GM23338 (cell line): ENCODE results near the gene SFT2D2. TPM values are rescaled to one million over a fixed set of nuclear protein-coding genes. Genes with fewer than 3 reads are reported as not detected.

Source experiments
- ATAC-seq: fragments of 200-7000 bp; cut with Tn5 transposase; 3 replicates; pipeline ENCODE4 v1.9.1; 2020
- DNase-seq: peaks from one replicate; pipeline ENCODE4 v3.0.0-alpha.2; 2015; ENCODE audit warnings: low spot score
- H2AFZ ChIP-seq: fragments of 200-600 bp; sonication (generic); 2 replicates; pipeline ENCODE4 v1.8.0; 2016; ENCODE audit warnings: antibody characterized with exemption, mild to moderate bottlenecking, moderate library complexity
- H3F3A ChIP-seq: fragments of 200-600 bp; sonication (generic); replicated peaks from 2 replicates; pipeline ENCODE4 v1.8.0; 2017; ENCODE audit warnings: antibody characterized with exemption, mixed run types, low read depth
- H3K27ac ChIP-seq: fragments of 200-600 bp; sonication (generic); 2 replicates; pipeline ENCODE4 v1.6.1; 2016; ENCODE audit warnings: low read depth
- H3K27me3 ChIP-seq: fragments of 200-600 bp; sonication (generic); 2 replicates; pipeline ENCODE4 v1.8.0; 2016; ENCODE audit warnings: mild to moderate bottlenecking, mixed run types, moderate library complexity; ENCODE audit not compliant: insufficient read depth
- H3K36me3 ChIP-seq: fragments of 200-600 bp; sonication (generic); 2 replicates; pipeline ENCODE4 v1.8.0; 2016; ENCODE audit warnings: mild to moderate bottlenecking; ENCODE audit not compliant: insufficient read depth
- H3K4me1 ChIP-seq: fragments of 200-600 bp; sonication (generic); 2 replicates; pipeline ENCODE4 v1.8.0; 2016; ENCODE audit warnings: mild to moderate bottlenecking, moderate library complexity; ENCODE audit not compliant: insufficient read depth
- H3K4me2 ChIP-seq: fragments of 200-600 bp; sonication (generic); 2 replicates; pipeline ENCODE4 v1.7.1; 2017; ENCODE audit warnings: mixed run types
- H3K4me3 ChIP-seq: fragments of 200-600 bp; sonication (generic); 2 replicates; pipeline ENCODE4 v1.6.1; 2016; ENCODE audit warnings: mixed run types
- H3K79me2 ChIP-seq: fragments of 200-600 bp; sonication (generic); replicated peaks from 2 replicates; pipeline ENCODE4 v1.8.0; 2017; ENCODE audit warnings: mild to moderate bottlenecking; ENCODE audit not compliant: insufficient read depth
- H3K9me2 ChIP-seq: fragments of 200-600 bp; sonication (generic); 2 replicates; pipeline ENCODE4 v1.8.0; 2017; ENCODE audit not compliant: insufficient read depth
- H4K20me1 ChIP-seq: fragments of 200-600 bp; sonication (generic); replicated peaks from 2 replicates; pipeline ENCODE4 v1.8.0; 2017; ENCODE audit warnings: mild to moderate bottlenecking; ENCODE audit not compliant: insufficient read depth
- H3K27ac Mint-ChIP-seq: 2 replicates; pipeline ENCODE4 v1.8.0; 2020; ENCODE audit warnings: inconsistent platforms, mild to moderate bottlenecking, moderate library complexity, mixed read lengths
- H3K27me3 Mint-ChIP-seq: 3 replicates; pipeline ENCODE4 v1.8.0; 2022; ENCODE audit warnings: low read depth, mild to moderate bottlenecking, moderate library complexity, mixed read lengths, inconsistent platforms; ENCODE audit not compliant: insufficient read depth, poor library complexity
- H3K36me3 Mint-ChIP-seq: 3 replicates; pipeline ENCODE4 v1.8.0; 2021; ENCODE audit warnings: low read depth, mild to moderate bottlenecking, inconsistent platforms, moderate library complexity, mixed read lengths
- H3K4me1 Mint-ChIP-seq: 3 replicates; pipeline ENCODE4 v1.8.0; 2020; ENCODE audit warnings: mild to moderate bottlenecking, inconsistent platforms, mixed read lengths
- H3K4me3 Mint-ChIP-seq: 3 replicates; pipeline ENCODE4 v1.8.0; 2021; ENCODE audit warnings: moderate library complexity, mild to moderate bottlenecking, inconsistent platforms, mixed read lengths
- H3K9me3 Mint-ChIP-seq: 3 replicates; pipeline ENCODE4 v1.8.0; 2020; ENCODE audit warnings: moderate library complexity, mild to moderate bottlenecking, inconsistent platforms, mixed read lengths
- CREB1 ChIP-seq: fragments of 250-450 bp; sonication (Bioruptor Pico); IDR thresholded peaks from 2 replicates; pipeline ENCODE4 v1.5.0; 2020; ENCODE audit warnings: low read depth, mild to moderate bottlenecking, moderate library complexity
- CTCF ChIP-seq, 2 experiments: fragments of 200-600 bp in 1 of 2; sonication (generic) in 1 of 2; conservative IDR thresholded peaks; 2 replicates each; pipeline versions ENCODE4 v1.5.1 to v1.6.1; 2016 to 2017; ENCODE audit warnings: antibody characterized with exemption in 2 of 2, low read depth in 2 of 2, mild to moderate bottlenecking in 2 of 2, moderate library complexity in 1 of 2
- ETS1 ChIP-seq: IDR thresholded peaks from 2 replicates; pipeline ENCODE4 v1.6.1; 2016; ENCODE audit warnings: antibody characterized with exemption
- EZH2phosphoT487 ChIP-seq: fragments of 200-600 bp; sonication (generic); IDR thresholded peaks from one replicate; pipeline ENCODE4 v1.8.1; 2018; ENCODE audit warnings: antibody characterized with exemption; ENCODE audit not compliant: unreplicated experiment
- JUNB ChIP-seq: IDR thresholded peaks from one replicate; pipeline ENCODE4 v1.6.1; 2016; ENCODE audit warnings: antibody characterized with exemption; ENCODE audit not compliant: unreplicated experiment
- NANOG ChIP-seq: IDR thresholded peaks from 2 replicates; pipeline ENCODE4 v1.6.1; 2016; ENCODE audit warnings: antibody characterized with exemption, borderline replicate concordance
- POLR2AphosphoS5 ChIP-seq: IDR thresholded peaks from 2 replicates; pipeline ENCODE4 v1.6.1; 2016; ENCODE audit warnings: antibody characterized with exemption, low read depth
- STAT1 ChIP-seq: IDR thresholded peaks from one replicate; pipeline ENCODE4 v1.6.1; 2016; ENCODE audit warnings: antibody characterized with exemption; ENCODE audit not compliant: unreplicated experiment
- ZNF114 ChIP-seq: fragments of 250-450 bp; sonication (Bioruptor Pico); IDR thresholded peaks from 2 replicates; pipeline ENCODE4 v1.5.0; 2020; ENCODE audit warnings: mild to moderate bottlenecking, moderate library complexity
- ZNF331 ChIP-seq: fragments of 250-450 bp; sonication (Bioruptor Pico); IDR thresholded peaks from 2 replicates; pipeline ENCODE4 v1.5.0; 2020; ENCODE audit warnings: low read depth, mild to moderate bottlenecking, moderate library complexity
- ZNF462 ChIP-seq: fragments of 250-450 bp; sonication (Bioruptor Pico); IDR thresholded peaks from 2 replicates; pipeline ENCODE4 v1.5.0; 2020; ENCODE audit warnings: mild to moderate bottlenecking, moderate library complexity
- polyA plus RNA-seq: library from polyadenylated mRNA; unstranded; fragments of >200 nt; fragmentation: Nextera tagmentation; extraction: Ambion mirVana; gene quantifications from 2 replicates; pipeline ENCODE4 v1.2.1, GENCODE V29; 2016
- total RNA-seq: library from RNA; depleted of rRNA; stranded (reverse); fragments of >200 nt; shearing (Covaris generic); gene quantifications from 2 replicates; pipeline ENCODE4 v1.2.3, GENCODE V29; 2014

Gene SFT2D2
- total and polyA plus RNA-seq, 2 experiments from 2014 or later = 7.6 to 27.2 TPM

- TF ChIP-seq JUNB = no peak
- no peak overlapping the region for H3K4me3 ChIP-seq
- no peak overlapping the region for H3K4me2 ChIP-seq
- H3K4me1 ChIP-seq = 0 out of 2 replicates have a peak, but pooled peaks cover 5% of the 10 kb centered on the region
- no peak overlapping the region for H3K27ac ChIP-seq
- ATAC-seq (no peak), DNase-seq (no peak)
- H4K20me1 ChIP-seq = no peaks in the 10 kb centered on the region
- H3K4me1 Mint-ChIP-seq = peaks cover 15% of the 10 kb centered on the region
- H3K36me3 ChIP-seq = peaks cover 13% of the 10 kb centered on the region; the same call in 1 of the 2 replicates
- no peaks in the 10 kb centered on the region for H3F3A ChIP-seq
- no peak overlapping the region for H2AFZ ChIP-seq
- no peak overlapping the region for H3K4me3 Mint-ChIP-seq
- H3K79me2 ChIP-seq = peaks cover 9% of the 10 kb centered on the region; the same call in 1 of the 2 replicates
- no peaks in the 10 kb centered on the region for H3K9me2 ChIP-seq
- no peaks in the 10 kb centered on the region for H3K27me3 ChIP-seq
- H3K36me3 Mint-ChIP-seq = peaks cover 25% of the 10 kb centered on the region
- H3K9me3 Mint-ChIP-seq = no peaks in the 10 kb centered on the region
- H3K27ac Mint-ChIP-seq = no peak overlapping the region
- peaks cover 2% of the 10 kb centered on the region for H3K27me3 Mint-ChIP-seq
Observed at GRCh38 chr1:168246506-168246905, 20.7 kb downstream of the SFT2D2 start.

GRCh38 chr1:168252204-168252733, 26.5 kb downstream of the SFT2D2 start:
- H3K36me3 ChIP-seq = peaks cover 15% of the 10 kb centered on the region; the same call in 1 of the 2 replicates
- H3K36me3 Mint-ChIP-seq = peaks cover 30% of the 10 kb centered on the region
- TF ChIP-seq ZNF462 = no peak
- no peak for TF ChIP-seq EZH2phosphoT487
- TF ChIP-seq POLR2AphosphoS5 = no peak
- TF ChIP-seq CTCF (conservative IDR thresholded peaks at IDR 0.05; ENCODE audit: low read depth in 2 of 2) = no peak
- TF ChIP-seq NANOG = no peak
- no peak for TF ChIP-seq ZNF331
- TF ChIP-seq ZNF114 = no peak
- no peak for TF ChIP-seq STAT1
- TF ChIP-seq CREB1 (CRISPR knock-in tag) = no peak
- no peak for TF ChIP-seq JUNB
- TF ChIP-seq ETS1 = no peak

More at GRCh38 chr1:168252204-168252733, 26.5 kb downstream of the SFT2D2 start:
- Histone ChIP-seq H3K4me1 (0 out of 2 replicates have a peak, but pooled peaks cover 5% of the 10 kb centered on the region), H3K27ac (no peak overlapping the region), H3K4me3 (no peak overlapping the region), H3K9me2 (no peaks in the 10 kb centered on the region), H2AFZ (no peak overlapping the region), H3K27me3 (no peaks in the 10 kb centered on the region), H3K79me2 (peaks cover 9% of the 10 kb centered on the region; the same call in 1 of the 2 replicates), H3K4me2 (no peak overlapping the region), H4K20me1 (no peaks in the 10 kb centered on the region), H3F3A (no peaks in the 10 kb centered on the region)
- Mint-ChIP-seq H3K27me3 (peaks cover 3% of the 10 kb centered on the region), H3K4me3 (no peak overlapping the region), H3K9me3 (peaks cover 16% of the 10 kb centered on the region), H3K4me1 (peaks cover 9% of the 10 kb centered on the region; the same call in 2 of the 3 replicates), H3K27ac (no peak overlapping the region)
- ATAC-seq (no peak), DNase-seq (no peak)
